Fibroblast of skin of abdomen (primary cell): ENCODE results near the gene PLXNA2.

Source experiments
- DNase-seq: peaks from one replicate; pipeline ENCODE4 v3.0.0-alpha.2; 2013

Gene PLXNA2

DNA sequence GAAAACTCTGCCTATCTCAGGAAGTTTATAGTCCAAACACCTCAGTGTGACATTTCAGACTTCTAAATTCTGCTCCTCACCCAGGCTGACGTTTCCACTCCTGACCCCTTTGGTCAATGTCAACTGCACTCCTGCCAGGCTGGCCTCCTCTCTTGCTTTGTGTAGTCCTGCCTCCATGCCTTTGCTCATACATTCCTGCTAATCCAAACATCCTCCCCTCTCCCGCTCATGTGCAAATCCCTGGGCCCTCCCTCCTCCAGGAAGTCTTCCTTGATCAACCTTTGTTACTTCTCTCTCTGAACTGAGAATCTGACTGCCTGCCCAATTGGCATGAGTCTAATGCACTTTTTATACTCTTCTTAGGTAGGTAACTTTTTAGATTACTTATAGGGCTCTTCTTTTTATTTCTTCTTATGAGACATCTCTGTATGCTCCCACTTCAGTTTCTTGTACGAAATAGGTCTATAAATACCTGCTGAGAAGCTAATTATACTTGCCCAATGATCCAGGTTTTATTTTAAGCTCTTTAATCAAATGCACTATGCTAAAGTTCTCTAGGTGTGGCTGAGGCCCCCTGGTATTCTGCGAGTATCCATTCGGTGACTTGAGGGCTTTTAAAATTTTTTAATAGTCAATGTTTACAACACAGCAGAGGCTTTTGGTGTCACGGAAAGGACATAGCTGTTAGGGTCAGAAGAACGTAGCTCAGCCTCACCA is 128.1 kb downstream of the PLXNA2 start:
- no peak for DNase-seq

DNA sequence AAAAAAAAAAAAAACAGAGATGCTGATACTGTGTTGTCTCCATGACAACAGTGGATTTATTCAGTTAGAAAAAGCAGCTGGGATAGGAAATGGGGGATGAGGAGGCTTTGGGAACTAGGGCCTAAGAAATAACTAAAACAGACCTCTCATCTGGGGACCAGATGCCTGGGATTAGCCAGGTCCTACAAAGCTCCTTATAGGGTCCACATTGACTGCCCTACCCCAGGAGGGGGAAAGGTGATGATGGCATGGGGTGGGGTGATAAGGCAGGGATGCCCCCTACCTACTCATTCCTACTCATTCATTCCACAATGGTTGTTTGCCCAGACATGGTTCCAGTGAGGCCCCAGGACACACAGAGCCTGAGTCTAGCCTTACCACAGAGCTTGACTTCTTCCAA is 131.2 kb downstream of the PLXNA2 start:
- no peak for DNase-seq

DNA sequence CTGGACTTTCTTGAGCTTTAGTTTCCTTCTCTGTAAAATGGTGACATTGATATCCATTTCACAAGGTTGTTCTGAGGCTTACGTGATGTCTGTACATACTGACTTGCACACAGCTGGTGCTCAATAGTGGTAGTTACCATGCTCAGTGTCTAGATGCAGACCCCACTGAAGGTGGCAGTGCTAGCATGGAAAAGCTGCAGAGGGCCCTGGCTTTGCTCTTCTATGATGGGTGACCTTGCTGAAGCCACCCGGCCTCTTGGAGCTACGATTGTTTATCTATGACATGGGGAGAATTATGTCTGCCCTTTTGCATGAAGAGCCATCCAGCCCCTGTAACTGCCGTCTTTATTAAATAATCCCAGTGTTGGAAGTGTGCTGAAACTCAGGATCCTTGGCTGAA is 131.8 kb downstream of the PLXNA2 start:
- no peak for DNase-seq

DNA sequence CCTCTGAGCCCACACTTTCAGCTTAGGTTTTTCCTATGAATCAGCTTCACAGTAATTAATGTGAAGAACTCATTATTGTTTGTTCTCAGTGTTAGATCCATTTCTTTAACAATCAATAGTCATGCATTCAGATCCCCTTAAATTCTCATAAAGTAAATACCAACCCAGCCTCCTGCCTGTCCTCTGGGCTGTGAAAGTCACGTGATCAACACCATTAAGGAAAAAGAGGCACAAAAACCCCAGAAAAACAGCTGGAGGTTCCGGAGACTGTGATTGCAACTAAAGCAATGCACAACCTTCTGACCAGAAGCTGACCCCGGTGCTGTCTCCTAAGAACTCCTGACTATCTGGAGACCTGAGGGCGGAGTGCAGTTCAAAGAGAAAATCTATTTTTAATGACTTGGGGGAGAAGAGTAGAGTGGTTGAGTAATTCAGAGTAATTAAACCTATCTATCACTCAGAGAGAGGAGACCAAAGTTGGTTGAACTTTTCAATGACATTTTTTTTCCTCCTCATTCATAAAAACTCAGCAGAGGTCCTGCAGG is 132.5 kb downstream of the PLXNA2 start:
- no peak for DNase-seq

DNA sequence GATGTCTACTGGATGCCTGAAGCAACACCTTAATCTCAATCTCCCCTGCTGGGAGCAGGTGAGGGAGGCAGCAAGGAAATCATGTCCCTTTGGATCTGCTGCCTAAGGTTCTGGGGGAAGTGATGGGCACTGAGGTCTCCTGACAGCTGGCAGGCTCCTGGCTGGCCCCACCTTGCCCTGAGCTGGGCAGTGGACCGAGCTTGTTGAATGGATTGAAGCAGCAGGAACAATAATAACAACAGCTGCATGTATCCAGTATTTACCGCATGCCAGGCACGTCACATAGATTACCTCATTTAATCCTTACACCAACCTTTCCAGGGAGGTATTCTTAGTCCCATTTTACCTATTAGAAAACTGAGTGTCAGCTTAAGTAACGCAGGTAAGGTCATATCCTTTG is 133.9 kb downstream of the PLXNA2 start:
- no peak for DNase-seq

DNA sequence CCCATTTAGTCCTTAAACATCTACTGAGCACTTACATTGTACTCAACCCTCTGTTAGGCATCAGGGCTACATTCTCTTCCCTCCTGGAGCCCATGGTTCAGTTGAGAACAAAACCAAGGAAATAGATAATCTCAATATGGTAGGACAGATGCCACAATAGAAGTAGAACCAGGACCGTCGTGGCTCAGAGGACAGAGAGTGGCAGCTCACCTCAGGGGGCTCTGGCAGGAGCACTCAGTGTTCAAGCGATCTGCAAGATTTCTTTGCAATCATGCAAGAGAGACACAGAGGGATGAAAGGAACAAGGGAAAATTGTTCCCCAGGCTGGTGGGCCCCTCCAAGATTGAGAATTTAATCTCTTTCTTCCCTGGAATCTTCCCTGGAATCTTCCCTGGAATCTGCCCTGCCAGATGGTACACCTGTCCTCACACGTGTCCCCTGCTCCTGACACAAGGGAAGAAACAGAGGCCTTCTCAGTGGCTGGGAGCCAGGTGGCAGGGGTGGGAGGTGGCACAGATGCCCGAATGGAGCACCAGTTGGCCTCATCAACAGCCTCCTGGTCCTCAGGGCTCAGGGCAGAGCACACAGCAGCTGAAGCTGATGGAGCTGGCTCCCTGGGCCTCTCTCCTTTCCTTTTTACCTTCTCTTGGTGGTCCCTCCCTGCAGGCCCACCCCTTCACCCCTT is 135.4 kb downstream of the PLXNA2 start:
- DNase-seq, result no peak

DNA sequence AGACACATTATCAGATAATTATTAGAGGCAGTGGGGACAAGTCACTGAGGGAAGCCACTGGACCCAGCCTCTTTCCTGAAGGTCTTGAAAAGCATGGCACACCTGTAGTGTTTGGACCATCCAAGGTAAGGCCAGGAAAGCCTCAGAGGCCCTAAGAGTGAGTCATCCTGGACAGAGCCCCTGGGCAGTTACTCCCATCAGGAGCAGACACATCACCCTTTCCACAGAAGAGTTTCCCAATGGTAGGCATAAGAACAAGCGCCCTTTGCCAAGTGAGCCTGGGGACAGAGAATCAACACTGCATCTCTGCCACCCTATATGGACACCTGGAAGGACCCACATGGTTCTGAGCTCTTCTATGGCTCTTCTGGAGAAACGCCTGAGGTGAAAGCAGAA is 136.0 kb downstream of the PLXNA2 start:
- DNase-seq, result no peak

DNA sequence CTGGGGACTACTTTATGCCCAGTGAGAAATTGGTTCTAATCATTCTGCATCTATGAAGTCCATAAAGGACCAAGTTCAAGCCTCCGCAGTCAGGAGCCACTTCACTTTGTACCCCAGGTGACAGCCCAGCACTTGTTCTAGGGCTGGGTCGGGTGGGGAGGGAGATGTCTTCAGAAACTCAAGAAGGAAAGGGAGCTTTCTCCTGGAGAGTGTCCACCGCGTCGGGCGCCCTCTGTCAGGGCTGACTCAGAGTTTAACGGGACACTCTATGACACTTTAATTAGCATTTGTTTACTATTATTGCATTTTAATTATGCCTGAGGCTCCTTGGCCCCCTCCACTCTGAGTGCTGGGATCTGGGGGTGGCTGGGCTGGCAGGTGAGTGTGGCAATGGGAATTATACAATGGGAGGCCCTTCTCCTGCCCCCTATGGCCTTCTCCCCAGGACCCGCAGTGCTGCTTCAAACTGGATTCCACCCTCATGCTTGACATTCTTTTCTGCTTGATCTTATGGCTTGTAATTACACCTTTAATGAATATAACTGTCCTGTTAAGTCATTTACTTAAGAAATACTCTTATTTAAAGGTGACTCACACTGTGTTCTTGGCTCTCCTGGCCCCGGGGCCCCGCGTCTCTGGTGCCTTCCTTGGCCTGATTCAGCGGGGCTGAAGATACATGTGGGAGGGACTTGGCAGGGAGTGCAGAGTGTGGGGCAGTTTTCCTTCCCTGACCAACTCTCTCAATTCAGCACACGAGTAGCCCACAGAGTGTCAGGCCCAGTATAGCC is 136.6 kb downstream of the PLXNA2 start:
- peak; percentile 67 for DNase-seq

DNA sequence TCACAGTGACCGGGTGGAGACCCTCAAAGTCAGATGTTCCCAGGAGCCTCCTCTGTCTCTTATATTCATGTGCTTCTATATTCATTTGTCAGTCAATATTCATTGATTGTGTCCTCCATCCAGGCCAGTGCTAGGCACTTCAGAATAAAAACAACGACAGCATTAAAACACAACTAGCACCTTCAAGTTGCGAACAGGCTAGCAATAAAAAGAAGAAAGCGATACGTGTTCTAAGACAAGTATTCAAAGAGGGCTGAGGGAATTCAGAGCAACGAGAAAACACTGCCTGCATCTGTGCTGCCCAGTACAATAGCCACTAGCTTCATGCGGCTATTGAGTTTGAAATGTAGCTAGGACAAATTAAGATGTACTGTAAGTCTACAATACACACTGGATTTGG is 138.0 kb downstream of the PLXNA2 start:
- no peak for DNase-seq

DNA sequence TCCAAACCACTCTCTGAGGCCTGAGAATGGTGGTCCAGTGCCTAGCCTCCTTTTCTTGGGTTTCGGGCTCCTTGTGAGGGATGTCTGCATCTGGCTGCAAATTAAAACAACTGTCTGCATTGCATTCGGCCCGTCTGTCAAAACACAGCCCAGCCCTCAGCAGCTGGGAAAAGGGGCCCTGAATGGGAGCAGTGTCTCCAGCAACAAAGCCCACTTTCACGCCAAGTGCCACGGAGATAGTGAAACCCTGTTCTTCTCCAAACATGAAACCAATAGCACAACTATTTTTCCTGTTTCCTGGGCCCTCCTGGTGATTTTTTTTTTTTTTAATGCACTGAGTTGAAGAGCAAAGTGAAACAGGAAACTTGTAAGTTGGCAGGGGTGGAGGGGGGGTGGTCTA is 138.4 kb downstream of the PLXNA2 start:
- no peak for DNase-seq

DNA sequence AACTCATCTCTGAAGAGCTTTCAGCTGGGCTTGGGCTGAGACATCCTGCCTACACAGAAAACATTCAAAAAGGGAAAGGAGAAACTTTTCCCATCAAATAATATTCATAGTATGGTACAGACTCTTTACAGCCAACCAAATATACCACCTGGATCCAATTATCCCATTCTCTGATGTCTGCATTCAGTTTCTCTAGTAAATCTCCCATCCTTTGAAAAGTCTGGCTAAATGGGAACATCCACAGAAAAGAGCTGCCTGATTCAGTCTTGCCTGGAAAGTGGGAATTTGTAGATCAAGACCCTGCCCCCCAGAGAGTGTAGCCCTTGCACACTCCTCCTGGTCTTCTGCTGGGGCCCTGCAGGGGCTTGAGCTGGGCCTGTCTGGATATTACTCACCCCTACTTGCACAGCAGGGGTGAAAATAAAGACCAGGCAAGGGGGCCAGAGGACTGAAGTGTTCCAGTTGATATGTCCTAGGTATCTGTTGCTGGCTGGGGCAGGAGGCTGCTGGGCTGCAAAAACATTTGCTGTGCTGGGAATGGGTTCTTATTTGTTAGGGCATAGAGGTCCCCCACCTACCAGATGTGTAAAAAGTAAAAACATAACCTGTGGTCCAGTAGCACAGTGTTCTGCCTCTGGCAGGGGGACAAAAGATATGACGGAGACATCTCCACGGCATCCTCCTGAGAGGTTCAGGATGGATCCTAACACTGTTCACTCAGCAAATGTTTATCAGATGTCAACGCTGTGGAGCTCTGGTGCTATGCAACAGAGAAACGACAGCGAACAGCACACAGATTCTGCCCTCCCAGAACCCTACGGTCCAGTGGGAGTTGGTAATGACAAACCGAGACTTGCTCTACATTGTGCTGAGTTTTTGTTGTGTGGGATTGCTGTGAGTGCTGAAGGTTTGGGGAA is 140.3 kb downstream of the PLXNA2 start:
- peak; percentile 66 for DNase-seq

DNA sequence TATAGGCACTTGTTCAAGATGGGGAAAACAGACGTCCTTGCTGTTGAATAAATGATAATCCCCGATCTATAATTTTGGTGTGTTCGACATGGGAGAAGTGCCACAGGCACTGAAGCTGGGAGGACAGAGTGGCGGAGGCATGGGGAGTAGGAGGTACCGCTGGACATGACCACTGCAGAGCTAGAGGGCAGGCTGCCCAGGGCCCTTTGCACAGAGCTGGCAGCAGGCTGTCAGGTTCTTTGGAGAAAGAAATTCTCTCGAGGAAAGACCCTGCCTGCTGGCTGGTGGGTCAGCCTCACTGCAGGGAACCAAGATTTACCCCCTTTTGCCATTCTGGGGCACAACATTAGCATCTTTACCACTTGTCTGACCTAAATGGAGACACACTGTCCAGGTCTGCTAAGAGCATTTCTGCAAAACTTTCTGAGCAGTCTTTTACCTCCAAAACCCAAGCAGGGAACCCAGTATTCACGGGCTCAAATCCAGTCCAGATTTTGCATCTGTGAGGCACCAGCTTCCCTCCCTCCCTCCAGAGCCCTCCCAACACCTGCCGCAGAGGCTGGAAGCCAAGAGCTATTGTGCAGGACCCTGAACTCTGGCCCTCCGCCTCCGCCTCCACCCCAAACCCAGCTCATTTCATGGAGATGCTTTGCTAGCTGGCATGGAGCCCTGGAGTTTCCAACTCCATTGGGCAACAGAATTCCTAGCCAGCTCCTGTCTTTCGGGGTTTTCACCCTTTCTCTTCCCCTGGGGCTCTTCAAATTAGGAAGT is 142.3 kb downstream of the PLXNA2 start:
- peak; percentile 23 for DNase-seq

DNA sequence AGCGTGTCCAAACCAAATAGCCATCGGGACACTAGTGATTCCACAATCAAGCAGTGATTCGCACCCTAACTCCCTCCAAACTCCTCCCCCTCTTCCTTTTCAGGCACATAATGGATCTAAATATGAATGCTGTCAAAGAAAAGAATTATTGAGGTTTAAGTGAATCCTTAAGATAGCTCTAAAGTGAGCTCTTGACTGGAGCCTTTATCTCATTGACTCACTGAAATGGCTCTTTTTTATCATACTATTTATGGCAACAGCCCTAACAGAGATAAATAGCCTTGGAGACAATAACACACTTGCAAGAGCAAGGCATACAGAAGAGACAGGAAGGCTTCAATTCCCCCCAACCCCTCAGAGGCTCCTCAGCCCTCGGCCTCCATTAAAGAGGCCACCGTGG is 143.3 kb downstream of the PLXNA2 start:
- DNase-seq, result peak; percentile 24

DNA sequence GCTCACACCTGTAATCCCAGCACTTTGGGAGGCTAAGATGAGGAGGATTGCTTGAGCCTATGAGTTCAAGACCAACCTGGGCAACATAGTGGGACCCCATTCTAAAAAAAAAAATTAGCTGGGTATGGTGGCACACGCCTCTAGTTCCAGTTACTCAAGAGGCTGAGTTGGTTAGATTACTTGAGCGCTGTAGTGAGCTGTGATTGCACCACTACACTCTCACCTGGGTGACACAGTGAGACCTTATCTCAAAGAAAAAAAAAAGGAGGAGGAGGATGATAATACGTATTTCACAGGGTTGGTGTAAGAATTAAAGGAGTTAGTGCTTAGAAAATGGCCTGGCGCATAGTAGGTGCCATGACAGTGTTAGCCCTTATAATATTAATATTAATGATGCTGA is 144.1 kb downstream of the PLXNA2 start:
- DNase-seq, result no peak

DNA sequence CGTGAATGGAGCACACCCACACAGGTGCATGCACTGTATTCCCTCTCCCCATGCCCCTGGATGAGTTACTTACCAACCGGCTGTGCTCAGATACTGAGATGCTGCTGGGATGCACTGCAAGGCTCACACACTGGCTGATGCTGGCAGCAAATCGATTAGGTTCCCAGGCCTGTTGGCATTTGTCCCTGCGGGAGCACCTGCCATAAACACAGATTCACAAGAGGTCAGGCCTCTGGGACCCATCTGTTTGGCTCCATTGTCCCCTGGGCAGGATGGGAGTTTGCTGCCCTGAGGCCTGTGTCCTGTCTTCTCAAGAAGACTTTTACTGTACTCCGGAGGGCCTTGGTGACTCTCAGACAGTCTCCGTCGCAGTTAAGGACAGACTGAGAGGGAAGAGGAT is 145.4 kb downstream of the PLXNA2 start:
- no peak for DNase-seq

DNA sequence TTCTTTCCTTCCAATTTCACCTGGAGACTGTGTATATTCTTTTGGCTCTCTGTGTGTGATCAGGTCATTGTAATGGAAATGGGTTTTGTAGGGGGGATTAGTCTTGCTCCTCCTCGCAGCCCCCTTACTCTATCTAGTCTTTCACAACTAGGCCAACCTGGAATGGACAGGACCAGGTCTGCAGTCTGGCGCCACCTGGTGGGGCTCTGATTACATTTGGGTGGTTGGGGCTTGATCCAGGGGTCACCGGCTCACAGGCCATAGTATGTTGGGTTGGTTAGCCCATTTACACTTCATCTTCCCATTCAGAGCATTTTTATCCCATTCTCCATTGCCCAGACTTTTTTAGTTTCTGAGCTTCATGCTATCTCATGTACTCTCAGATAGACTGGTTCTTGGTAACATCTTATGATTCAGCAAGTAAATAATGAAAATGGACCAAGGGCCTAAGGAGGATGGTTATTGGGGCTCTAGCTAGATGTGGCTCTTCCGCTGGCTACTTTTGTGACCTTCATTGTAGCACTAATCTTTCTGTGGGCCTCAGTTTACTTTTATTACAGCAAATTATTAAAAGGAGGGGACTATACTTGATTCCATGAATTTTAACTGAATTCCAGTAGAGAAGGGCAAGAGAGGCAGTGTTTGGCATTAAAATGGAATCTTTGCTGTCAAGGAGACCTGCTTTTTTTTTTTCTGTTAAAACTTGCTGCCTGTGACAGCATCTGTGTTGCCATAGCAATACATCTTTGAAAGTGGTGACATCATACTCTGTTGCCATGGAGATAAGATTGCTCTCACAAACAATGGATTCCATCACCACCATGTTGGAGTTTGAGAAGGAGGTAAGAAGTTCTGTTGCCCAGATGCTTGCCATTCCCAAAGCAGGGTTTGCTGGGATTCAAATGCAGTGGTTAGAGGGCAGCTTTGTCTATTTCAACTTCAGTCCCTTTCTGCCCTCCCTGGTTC is 150.1 kb downstream of the PLXNA2 start:
- peak; percentile 37 for DNase-seq

DNA sequence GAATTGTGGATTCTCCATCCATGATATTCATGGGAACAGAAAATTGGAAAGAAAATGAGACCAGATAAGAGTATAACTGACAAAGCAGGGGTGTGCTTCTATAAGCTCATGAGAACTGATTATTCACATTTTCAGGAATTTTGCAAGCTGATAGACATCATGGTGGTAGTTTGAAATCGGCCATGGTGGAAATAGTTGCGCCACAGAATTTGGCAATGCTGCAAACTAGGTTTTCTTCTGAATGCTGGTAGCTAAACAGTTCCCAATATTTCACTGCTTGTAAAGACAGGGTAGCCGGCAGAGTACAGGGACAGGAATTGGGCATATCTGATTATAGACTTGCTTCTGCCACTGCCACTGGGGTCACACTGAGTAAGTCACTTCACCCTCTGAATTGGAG is 151.1 kb downstream of the PLXNA2 start:
- no peak for DNase-seq

DNA sequence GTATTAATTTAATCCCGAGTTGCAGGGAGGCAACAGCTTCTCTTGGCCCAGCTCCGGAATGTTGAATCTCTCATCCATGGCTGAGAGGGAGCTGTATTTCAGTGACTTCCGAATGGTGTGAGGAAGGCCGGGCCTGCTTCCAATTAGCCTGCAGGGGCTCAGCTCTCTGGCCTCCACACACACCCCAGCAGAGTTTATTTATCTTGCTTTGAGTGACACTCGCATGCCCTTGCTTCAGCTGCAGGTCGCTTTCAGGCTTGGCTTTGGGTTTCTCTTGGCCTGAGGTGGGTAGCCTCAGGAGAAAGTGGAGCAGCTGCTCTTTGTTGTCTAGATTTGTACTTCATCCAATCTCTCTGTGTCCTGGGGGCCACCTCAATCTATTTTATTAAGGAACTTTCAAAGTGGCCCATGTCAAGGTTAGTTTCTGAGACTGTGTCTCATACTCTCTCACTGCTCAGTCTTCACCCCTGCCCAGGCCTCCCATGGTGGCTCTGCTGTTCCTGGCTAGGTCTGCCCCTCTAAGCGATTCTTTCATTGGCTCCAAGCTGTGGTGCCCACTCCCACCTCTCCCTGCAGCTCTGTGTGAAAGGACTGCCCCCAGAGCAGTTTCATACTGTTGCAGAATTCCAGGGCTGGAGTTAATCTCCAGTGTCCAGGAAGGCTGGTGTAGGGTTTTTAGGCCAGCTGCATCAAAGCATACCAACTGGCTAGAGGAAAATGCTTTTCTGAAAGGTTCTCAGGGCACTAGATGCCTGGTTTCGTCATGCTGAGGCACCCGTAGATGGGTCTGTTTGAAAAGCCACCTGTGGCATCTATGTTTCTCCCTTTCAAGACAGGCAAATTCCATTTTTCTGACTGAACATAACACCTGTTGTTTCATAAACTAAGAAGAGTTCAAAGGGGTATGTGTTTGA is 153.5 kb downstream of the PLXNA2 start:
- DNase-seq, result peak; percentile 68

DNA sequence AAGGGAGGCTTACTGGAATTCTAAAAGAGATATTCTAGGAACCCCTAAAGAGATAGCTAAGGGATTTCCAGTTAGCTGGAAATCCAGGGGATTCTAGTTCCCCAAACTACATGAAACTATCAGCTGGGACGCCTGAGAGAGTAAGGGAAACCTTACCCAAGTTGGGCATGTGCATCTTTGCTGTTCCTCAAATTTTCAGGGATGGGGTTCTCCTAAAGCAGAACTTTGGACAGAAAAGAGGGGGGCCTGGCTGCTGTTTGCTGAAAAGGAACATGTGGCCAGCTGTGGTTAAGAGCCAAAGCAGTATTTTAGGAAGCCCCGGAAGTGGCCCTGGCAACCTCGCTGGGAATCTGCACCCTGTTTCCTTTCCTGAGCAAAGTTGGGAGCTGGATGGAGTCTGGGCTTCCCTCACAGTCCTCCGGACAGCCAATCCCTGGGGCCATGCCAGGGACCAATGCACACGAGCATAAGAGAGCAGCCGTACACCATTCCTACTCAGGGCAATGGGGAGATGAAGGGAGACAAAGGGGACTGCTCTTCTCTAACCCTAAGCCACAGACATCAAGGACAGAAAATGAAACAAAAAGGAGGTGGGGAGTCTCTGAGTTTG is 154.3 kb downstream of the PLXNA2 start:
- DNase-seq, result peak; percentile 19
